ENCODE measurements around the gene MTARC2.

DNA sequence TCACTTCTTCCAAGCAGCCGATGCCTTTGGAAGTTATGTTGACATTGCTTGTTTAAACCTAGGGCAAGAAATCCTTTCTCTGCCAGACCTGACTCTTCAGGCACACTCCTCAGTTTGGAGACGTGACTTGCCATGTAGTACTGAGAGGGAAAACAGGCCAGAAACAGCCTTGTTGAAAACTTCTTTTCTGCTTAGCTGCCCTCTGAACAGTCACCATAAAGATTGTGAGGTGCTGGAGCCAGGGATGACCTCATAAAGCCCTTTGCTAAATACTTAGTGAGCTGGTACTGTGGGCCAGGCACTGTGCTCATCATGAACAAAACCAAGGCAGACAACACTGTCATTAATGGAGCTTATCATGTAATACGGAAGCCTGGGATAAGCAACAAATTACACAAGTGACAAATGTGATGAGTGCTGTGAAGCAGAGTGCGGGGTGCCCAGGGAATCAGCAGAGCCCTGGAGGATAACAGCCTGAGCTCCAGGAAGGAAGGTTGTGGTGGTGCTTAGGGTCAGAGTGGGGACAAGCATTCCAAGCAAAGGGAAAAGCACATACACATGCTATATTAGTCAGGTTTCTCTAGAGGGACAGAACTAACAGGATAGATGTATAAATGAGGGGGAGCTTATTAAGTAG lies 80.9 kb downstream of the MTARC2 start:
- TF ChIP-seq EHMT2 (IDR thresholded peaks at IDR 0.05; ENCODE audit: low read depth) (no peak), HDAC2 (IDR thresholded peaks at IDR 0.05) (no peak), EP300 (IDR thresholded peaks at IDR 0.05) (no peak), RAD21 (conservative IDR thresholded peaks at IDR 0.05 in 1 of 2, IDR thresholded peaks at IDR 0.05 in 1 of 2) (no peak)
- TF ChIP-seq, protein P1, sequence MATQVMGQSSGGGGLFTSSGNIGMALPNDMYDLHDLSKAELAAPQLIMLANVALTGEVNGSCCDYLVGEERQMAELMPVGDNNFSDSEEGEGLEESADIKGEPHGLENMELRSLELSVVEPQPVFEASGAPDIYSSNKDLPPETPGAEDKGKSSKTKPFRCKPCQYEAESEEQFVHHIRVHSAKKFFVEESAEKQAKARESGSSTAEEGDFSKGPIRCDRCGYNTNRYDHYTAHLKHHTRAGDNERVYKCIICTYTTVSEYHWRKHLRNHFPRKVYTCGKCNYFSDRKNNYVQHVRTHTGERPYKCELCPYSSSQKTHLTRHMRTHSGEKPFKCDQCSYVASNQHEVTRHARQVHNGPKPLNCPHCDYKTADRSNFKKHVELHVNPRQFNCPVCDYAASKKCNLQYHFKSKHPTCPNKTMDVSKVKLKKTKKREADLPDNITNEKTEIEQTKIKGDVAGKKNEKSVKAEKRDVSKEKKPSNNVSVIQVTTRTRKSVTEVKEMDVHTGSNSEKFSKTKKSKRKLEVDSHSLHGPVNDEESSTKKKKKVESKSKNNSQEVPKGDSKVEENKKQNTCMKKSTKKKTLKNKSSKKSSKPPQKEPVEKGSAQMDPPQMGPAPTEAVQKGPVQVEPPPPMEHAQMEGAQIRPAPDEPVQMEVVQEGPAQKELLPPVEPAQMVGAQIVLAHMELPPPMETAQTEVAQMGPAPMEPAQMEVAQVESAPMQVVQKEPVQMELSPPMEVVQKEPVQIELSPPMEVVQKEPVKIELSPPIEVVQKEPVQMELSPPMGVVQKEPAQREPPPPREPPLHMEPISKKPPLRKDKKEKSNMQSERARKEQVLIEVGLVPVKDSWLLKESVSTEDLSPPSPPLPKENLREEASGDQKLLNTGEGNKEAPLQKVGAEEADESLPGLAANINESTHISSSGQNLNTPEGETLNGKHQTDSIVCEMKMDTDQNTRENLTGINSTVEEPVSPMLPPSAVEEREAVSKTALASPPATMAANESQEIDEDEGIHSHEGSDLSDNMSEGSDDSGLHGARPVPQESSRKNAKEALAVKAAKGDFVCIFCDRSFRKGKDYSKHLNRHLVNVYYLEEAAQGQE (IDR thresholded peaks at IDR 0.05) = no peak
